ENCODE data around the gene CA5A. TPM values are rescaled to one million over a fixed set of nuclear protein-coding genes. Genes with fewer than 3 reads are reported as not detected.
"Not testable (repeated sequence)": the region's sequence is repeated elsewhere in the genome, so short reads cannot be mapped to it uniquely, and the experiment has no call there.

CA5A gene
- total RNA-seq, 1 donor from 2014 or later: not detected

DNA sequence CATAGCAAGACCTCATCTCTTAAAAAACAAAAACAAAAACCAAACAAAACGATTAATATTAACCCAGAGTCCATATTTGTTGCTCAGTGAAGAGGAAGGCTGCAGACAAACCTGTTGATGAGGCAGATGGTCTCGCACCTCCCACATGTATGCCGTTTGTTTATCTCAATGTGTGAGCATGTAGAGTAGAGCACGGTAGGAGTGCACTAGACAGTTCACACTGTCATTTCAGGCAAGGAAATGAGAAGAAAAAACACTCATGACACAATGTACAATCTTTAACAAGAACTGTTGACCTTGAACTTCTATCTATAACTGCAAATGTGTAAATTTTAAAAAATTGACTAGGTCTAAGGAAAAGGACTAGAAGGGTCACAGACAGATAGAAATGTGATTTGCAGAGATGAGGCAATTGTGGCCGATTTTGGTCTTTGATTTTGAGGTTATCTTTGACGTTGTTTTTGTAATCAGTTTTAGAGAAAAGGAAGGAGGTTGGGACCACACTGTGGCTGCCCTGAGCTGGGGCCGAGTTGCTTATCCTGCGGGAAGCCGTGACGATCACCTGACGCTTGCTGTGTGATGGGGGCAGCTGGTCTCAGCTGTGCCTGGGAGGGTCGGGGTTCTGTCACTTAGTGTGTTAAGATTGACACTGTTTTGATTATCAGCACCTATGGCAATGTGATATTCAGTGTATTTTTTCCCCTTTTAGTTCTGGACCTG lies 43.7 kb upstream of the CA5A start:
- peaks cover 15% of the 10 kb centered on the region for H3K4me1 Mint-ChIP-seq (ENCODE audit: low read depth, unreplicated experiment)
- not testable (repeated sequence) for H3K4me1 ChIP-seq (ENCODE audit: insufficient read depth, low read length); H3K27ac ChIP-seq (ENCODE audit: low read depth, low read length); H3K4me3 ChIP-seq (ENCODE audit: insufficient read depth, low read depth, low read length); H3K36me3 ChIP-seq (ENCODE audit: insufficient read depth, low read length); H3K9me3 ChIP-seq (ENCODE audit: insufficient read depth, low read depth, low read length); H3K4me3 Mint-ChIP-seq (ENCODE audit: unreplicated experiment); H3K27me3 ChIP-seq (ENCODE audit: insufficient read depth, low read length); H3K27me3 Mint-ChIP-seq (ENCODE audit: low read depth, unreplicated experiment); FAIRE-seq; DNase-seq (ENCODE audit: low read depth); H4K20me1 ChIP-seq (ENCODE audit: insufficient read depth, low read length); H3K79me2 ChIP-seq (ENCODE audit: insufficient read depth, low read length); H3K9ac ChIP-seq (ENCODE audit: low read length); H3K4me2 ChIP-seq (ENCODE audit: low read length); H2AFZ ChIP-seq (ENCODE audit: low read depth, low read length); H3K9me3 Mint-ChIP-seq (ENCODE audit: unreplicated experiment)
- peak overlapping the region; percentile 28 for H3K27ac Mint-ChIP-seq (ENCODE audit: unreplicated experiment)
- H3K36me3 Mint-ChIP-seq (ENCODE audit: low read depth, unreplicated experiment): peaks cover 16% of the 10 kb centered on the region

DNA sequence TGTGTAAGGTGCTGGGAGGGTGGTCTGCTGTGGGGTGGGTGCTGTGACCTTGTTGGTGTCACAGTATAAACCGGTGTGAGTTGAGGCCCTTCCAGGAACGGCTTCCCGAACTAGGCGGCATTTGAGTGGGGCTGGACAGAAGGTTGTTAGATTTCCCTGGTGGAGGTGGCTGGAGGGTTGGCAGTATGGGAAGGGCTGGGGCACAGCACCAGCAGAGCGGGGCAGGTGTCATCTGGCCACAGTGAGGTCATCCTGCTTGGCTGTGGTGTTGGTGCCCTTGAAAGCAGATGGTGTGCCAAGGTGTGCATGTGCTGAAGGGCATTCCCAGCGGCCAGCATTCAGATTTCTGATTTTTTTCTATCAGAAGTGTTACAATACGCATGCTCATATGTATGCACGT lies 43.0 kb upstream of the CA5A start:
- Mint-ChIP-seq H3K4me1 (ENCODE audit: low read depth, unreplicated experiment) (peaks cover 14% of the 10 kb centered on the region), H3K36me3 (ENCODE audit: low read depth, unreplicated experiment) (peaks cover 18% of the 10 kb centered on the region), H3K9me3 (ENCODE audit: unreplicated experiment) (no peaks in the 10 kb centered on the region), H3K4me3 (ENCODE audit: unreplicated experiment) (no peak overlapping the region), H3K27ac (ENCODE audit: unreplicated experiment) (no peak overlapping the region), H3K27me3 (ENCODE audit: low read depth, unreplicated experiment) (no peaks in the 10 kb centered on the region)
- no peak for TF ChIP-seq EZH2 (IDR thresholded peaks at IDR 0.05; ENCODE audit: insufficient read depth, low read length)
- TF ChIP-seq, protein P1, sequence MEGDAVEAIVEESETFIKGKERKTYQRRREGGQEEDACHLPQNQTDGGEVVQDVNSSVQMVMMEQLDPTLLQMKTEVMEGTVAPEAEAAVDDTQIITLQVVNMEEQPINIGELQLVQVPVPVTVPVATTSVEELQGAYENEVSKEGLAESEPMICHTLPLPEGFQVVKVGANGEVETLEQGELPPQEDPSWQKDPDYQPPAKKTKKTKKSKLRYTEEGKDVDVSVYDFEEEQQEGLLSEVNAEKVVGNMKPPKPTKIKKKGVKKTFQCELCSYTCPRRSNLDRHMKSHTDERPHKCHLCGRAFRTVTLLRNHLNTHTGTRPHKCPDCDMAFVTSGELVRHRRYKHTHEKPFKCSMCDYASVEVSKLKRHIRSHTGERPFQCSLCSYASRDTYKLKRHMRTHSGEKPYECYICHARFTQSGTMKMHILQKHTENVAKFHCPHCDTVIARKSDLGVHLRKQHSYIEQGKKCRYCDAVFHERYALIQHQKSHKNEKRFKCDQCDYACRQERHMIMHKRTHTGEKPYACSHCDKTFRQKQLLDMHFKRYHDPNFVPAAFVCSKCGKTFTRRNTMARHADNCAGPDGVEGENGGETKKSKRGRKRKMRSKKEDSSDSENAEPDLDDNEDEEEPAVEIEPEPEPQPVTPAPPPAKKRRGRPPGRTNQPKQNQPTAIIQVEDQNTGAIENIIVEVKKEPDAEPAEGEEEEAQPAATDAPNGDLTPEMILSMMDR (IDR thresholded peaks at IDR 0.05; ENCODE audit: insufficient read depth, low read depth, low read length): no peak
- FAIRE-seq: no peak
- Histone ChIP-seq H3K4me3 (ENCODE audit: insufficient read depth, low read depth, low read length) (no peak overlapping the region), H3K4me1 (ENCODE audit: insufficient read depth, low read length) (no peaks in the 10 kb centered on the region), H3K79me2 (ENCODE audit: insufficient read depth, low read length) (peaks cover 13% of the 10 kb centered on the region), H3K27me3 (ENCODE audit: insufficient read depth, low read length) (no peaks in the 10 kb centered on the region), H3K36me3 (ENCODE audit: insufficient read depth, low read length) (no peaks in the 10 kb centered on the region), H3K9ac (ENCODE audit: low read length) (no peak overlapping the region), H3K27ac (ENCODE audit: low read depth, low read length) (no peak overlapping the region), H3K9me3 (ENCODE audit: insufficient read depth, low read depth, low read length) (no peaks in the 10 kb centered on the region), H2AFZ (ENCODE audit: low read depth, low read length) (no peak overlapping the region), H4K20me1 (ENCODE audit: insufficient read depth, low read length) (no peaks in the 10 kb centered on the region), H3K4me2 (ENCODE audit: low read length) (no peak overlapping the region)
- no peak for DNase-seq (ENCODE audit: low read depth)

DNA sequence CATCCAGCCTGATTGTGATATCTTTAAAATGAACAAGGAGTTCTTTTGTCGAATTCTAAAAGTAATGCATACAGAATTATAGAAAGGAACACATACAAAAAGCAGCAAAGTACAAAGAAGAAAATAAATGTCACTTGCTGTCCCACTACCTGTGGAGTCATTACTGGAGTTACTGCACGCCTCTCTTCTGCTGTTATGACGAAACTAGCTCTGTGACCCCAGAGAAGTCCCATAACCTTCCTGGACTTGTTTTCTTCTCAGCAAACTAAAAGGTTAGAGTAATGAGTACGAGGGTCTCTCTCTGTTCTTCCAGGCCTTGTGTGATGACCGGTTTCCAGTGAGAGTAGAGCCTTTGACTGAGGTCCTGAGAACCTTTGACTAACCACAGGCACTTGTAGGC lies 41.8 kb upstream of the CA5A start:
- no peak for DNase-seq (ENCODE audit: low read depth)
- H3K9me3 ChIP-seq (ENCODE audit: insufficient read depth, low read depth, low read length): no peaks in the 10 kb centered on the region
- H4K20me1 ChIP-seq (ENCODE audit: insufficient read depth, low read length): no peaks in the 10 kb centered on the region
- TF ChIP-seq, protein P1 (IDR thresholded peaks at IDR 0.05; ENCODE audit: insufficient read depth, low read depth, low read length): no peak
- no peak for TF ChIP-seq EZH2 (IDR thresholded peaks at IDR 0.05; ENCODE audit: insufficient read depth, low read length)
- no peak overlapping the region for H3K4me2 ChIP-seq (ENCODE audit: low read length)
- H3K36me3 Mint-ChIP-seq (ENCODE audit: low read depth, unreplicated experiment): peaks cover 25% of the 10 kb centered on the region
- H3K4me1 Mint-ChIP-seq (ENCODE audit: low read depth, unreplicated experiment): peaks cover 13% of the 10 kb centered on the region
- H3K9ac ChIP-seq (ENCODE audit: low read length): no peak overlapping the region
- FAIRE-seq: no peak
- no peak overlapping the region for H3K4me3 Mint-ChIP-seq (ENCODE audit: unreplicated experiment)
- no peak overlapping the region for H3K4me3 ChIP-seq (ENCODE audit: insufficient read depth, low read depth, low read length)
- H3K27me3 ChIP-seq (ENCODE audit: insufficient read depth, low read length): no peaks in the 10 kb centered on the region
- H3K4me1 ChIP-seq (ENCODE audit: insufficient read depth, low read length): no peaks in the 10 kb centered on the region
- peaks cover 2% of the 10 kb centered on the region for H3K9me3 Mint-ChIP-seq (ENCODE audit: unreplicated experiment)
- peaks cover 21% of the 10 kb centered on the region for H3K79me2 ChIP-seq (ENCODE audit: insufficient read depth, low read length)
- no peaks in the 10 kb centered on the region for H3K27me3 Mint-ChIP-seq (ENCODE audit: low read depth, unreplicated experiment)
- H3K27ac ChIP-seq (ENCODE audit: low read depth, low read length): no peak overlapping the region
- no peaks in the 10 kb centered on the region for H3K36me3 ChIP-seq (ENCODE audit: insufficient read depth, low read length)
- H3K27ac Mint-ChIP-seq (ENCODE audit: unreplicated experiment): no peak overlapping the region
- H2AFZ ChIP-seq (ENCODE audit: low read depth, low read length): no peak overlapping the region
